ENCODE data around the gene LAMA1.

Gene LAMA1

GRCh38 chr18:7056026-7056425 is 61.6 kb downstream of the LAMA1 start:
- DNase-seq (ENCODE audit: low read depth, low spot score): no peak

GRCh38 chr18:7049951-7050350 is 67.6 kb downstream of the LAMA1 start:
- no peak for DNase-seq (ENCODE audit: low read depth, low spot score)

GRCh38 chr18:7048081-7048480 is 69.5 kb downstream of the LAMA1 start:
- DNase-seq (ENCODE audit: low read depth, low spot score): no peak

- DNase-seq (ENCODE audit: low read depth, low spot score): no peak
These were observed 70.3 kb downstream of the LAMA1 start for GRCh38 chr18:7047336-7047735.

GRCh38 chr18:7038330-7038851 is 79.2 kb downstream of the LAMA1 start:
- no peak for DNase-seq (ENCODE audit: low read depth, low spot score)

- DNase-seq (ENCODE audit: low read depth, low spot score): no peak
These were observed 80.1 kb downstream of the LAMA1 start for GRCh38 chr18:7037470-7037869.

- DNase-seq (ENCODE audit: low read depth, low spot score): no peak
These were observed 81.8 kb downstream of the LAMA1 start for GRCh38 chr18:7035807-7036206.

GRCh38 chr18:7034924-7035323 is 82.7 kb downstream of the LAMA1 start:
- DNase-seq (ENCODE audit: low read depth, low spot score): no peak

GRCh38 chr18:7032537-7032936 is 85.1 kb downstream of the LAMA1 start:
- no peak for DNase-seq (ENCODE audit: low read depth, low spot score)

GRCh38 chr18:7028625-7029024 is 89.0 kb downstream of the LAMA1 start:
- DNase-seq (ENCODE audit: low read depth, low spot score): no peak

GRCh38 chr18:7025194-7025593 is 92.4 kb downstream of the LAMA1 start:
- no peak for DNase-seq (ENCODE audit: low read depth, low spot score)

GRCh38 chr18:7023581-7023980 is 94.0 kb downstream of the LAMA1 start:
- DNase-seq (ENCODE audit: low read depth, low spot score): no peak

- DNase-seq (ENCODE audit: low read depth, low spot score): no peak
These were observed 94.5 kb downstream of the LAMA1 start for GRCh38 chr18:7023063-7023580.

GRCh38 chr18:7021994-7022840 is 95.4 kb downstream of the LAMA1 start:
- no peak for DNase-seq (ENCODE audit: low read depth, low spot score)

GRCh38 chr18:7020995-7021777 is 96.4 kb downstream of the LAMA1 start:
- DNase-seq (ENCODE audit: low read depth, low spot score): no peak

GRCh38 chr18:7017013-7017412 is 100.6 kb downstream of the LAMA1 start:
- DNase-seq (ENCODE audit: low read depth, low spot score): no peak

GRCh38 chr18:7011142-7011541 is 106.5 kb downstream of the LAMA1 start:
- DNase-seq (ENCODE audit: low read depth, low spot score): no peak

- no peak for DNase-seq (ENCODE audit: low read depth, low spot score)
These were observed 113.6 kb downstream of the LAMA1 start for GRCh38 chr18:7004009-7004408.

GRCh38 chr18:7002107-7002506 is 115.5 kb downstream of the LAMA1 start:
- DNase-seq (ENCODE audit: low read depth, low spot score): no peak

- no peak for DNase-seq (ENCODE audit: low read depth, low spot score)
These were observed 117.0 kb downstream of the LAMA1 start for GRCh38 chr18:7000484-7001096.

GRCh38 chr18:6997808-6998207 is 119.8 kb downstream of the LAMA1 start:
- no peak for DNase-seq (ENCODE audit: low read depth, low spot score)
